SK-N-DZ (cell line): ENCODE data around the gene ZMYM4.

Experiments used
- DNase-seq: peaks from one replicate; pipeline ENCODE4 v3.0.0-alpha.2; 2015; ENCODE audit warnings: low spot score

Gene ZMYM4

DNA sequence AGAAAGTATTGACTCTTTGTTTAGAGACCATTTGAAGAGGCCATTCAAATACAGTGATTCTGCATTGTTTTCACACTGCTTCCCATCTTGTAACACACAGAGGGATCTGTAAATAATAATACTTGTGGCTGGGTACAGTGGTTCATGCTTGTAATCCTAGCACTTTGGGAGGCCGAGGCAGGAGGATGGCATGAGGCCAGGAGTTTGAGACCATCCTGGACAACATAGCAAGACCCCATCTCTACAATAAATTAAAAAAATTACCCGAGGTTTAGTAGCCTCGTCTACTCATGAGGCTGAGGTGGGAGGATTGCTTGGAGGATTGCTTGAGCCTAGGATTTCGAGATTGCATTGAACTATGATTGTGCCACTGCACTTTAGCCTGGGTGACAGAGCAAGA, 5.7 kb downstream of the ZMYM4 start:
- no peak for DNase-seq

DNA sequence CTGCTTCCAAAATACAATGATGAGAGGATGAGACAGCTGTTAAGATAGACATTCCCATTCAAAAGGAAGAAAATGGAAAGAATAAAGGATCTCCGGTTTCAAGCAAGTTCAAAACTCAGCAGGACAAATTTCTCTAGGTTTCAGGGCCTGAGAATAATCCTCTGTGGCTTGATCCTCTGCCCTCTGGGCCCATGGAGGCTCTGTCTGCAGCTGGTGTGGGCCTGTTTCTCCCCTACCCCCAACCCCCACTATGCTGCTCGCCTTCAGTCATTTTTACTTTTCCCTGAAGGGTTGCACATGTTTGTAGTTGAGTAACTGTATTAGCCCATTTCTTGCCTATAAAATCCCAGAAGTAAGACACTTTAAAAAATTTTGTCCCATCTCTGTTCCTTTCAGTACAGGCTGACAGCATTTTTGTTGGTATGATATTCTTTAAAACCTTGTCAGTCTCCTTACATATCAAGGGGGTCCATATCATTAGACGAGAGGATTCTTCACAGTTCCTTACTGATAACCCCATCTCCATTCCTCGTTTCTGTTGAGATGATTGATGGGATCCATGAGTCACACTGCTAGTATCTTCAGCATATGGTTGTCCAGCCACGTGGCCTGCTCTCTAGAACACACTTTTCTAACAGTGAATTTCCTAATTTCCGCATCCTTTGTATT, 10.5 kb downstream of the ZMYM4 start:
- no peak for DNase-seq

DNA sequence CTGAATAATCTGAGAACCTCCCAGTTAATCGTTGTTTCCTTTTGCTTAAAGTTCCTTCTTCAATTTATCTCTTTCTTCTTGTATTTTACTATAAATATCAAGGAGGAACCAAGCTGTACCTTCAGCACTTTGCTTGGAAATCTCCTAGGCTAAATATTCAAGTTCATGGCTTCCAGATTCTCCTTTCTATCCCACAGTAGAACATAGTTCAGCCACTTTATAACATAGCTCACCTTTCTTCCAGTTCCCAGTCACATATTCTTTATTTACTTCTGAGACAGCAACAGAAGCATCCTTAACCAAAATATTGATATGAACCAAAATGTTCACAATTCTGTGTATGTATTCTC, 11.0 kb downstream of the ZMYM4 start:
- no peak for DNase-seq

DNA sequence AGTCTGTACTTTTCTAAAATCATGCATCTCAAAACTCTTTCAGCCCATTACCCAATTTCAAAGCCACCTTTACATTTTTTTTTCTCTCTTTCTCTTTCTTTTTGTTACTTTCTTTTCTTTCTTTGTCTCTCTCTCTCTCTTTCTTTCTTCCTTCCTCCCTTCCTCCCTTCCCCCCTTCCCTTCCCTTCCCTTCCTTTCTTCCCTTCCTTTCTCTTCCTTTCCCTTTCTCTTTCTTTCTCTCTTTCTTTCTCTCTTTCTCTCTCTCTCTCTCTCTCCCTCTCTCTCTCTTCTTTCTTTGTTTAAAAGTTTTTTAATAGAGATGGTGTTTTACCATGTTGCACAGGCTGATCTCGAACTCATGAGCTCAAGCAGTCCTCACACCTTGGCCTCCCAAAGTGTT, 11.5 kb downstream of the ZMYM4 start:
- no peak for DNase-seq

DNA sequence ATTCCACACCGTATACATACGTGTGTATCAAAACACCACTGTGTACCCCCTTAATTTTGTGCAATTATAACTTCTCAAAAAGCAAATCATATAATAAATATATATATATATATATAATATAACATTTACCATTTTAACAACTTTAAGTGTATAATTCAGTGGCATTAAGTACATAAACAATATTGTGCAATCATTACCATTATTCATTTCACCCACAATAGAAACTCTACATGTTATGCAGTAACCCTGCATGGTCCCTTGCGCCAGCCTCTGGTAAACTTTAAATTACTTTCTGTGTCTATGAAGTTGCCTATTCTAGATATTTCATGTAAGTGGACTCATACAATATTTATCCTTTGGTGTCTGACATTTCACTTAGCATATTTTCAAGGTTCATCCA, 13.1 kb downstream of the ZMYM4 start:
- no peak for DNase-seq

DNA sequence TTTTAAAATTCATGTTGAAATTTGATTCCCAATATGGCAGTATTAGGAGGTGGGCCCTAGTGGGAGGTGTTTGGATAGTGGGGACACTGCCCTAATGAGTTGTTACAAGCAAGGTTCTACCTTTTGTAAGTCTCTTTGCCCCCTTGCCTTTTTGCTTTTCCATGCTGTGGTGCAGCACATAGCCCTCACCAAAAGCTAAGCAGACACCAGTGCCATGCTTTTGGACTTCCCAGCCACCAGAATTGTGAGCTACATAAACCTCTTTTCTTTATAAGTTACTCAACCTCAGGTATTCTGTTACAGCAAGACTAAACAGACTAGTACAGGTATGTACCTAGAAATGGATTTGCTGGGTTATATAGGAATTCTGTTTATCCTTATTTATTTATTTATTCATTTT, 13.7 kb downstream of the ZMYM4 start:
- DNase-seq, result no peak

DNA sequence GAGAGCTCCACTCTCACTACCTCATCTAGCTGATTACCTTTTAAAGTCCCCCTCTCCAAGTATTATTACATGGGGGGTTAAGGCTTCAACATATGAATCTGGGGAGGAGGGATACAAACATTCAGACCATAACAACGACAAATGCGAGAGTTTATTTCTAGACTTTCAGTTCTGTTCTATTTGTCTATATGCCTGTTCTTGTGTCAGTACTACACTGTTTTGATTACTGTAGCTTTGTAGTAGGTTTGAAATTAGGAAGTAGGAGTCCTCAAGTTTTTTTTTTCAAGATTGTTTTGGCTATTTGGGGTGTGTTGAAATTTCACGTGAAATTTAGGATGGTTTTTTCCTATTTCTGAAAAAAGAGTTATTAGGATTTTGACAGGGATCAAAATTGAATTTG, 16.3 kb downstream of the ZMYM4 start:
- DNase-seq, result no peak

DNA sequence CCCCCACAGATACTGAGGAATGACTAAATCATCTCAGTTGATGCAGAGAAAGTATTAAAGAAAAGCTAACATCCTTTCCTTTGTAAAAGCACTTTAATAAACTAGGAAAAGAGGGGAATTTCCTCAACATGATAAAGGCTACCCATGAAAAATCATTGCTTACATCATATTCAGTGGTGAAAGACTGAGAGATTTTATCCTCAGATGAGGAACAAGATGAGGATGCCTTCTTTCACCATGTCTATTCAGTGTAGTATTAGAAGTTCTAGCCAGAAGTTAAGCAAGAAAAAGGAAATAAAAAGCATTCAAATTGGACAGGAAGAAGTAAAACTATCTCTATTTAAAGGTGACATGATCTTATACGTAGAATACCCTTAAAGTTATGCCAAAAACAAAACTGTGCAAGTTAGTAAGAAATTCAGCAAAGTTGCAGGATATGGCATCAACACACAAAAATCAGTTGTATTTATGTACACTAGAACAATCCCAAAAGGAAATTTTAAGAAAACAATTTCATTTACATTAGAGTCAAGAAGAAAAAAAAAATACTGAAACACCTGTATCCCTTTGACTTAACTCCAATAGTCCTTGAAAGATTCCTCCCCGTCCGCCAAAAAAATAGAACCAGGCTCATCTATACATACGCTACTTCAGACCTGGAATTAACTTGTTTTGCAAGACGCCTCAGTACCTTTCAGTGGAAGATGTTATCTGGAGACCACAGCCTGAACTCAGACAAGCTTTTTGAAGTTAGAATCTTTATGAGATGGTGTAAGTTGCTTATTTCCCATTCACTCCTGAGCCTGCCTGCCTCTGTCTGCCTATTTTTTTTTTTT, 17.5 kb downstream of the ZMYM4 start:
- no peak for DNase-seq

DNA sequence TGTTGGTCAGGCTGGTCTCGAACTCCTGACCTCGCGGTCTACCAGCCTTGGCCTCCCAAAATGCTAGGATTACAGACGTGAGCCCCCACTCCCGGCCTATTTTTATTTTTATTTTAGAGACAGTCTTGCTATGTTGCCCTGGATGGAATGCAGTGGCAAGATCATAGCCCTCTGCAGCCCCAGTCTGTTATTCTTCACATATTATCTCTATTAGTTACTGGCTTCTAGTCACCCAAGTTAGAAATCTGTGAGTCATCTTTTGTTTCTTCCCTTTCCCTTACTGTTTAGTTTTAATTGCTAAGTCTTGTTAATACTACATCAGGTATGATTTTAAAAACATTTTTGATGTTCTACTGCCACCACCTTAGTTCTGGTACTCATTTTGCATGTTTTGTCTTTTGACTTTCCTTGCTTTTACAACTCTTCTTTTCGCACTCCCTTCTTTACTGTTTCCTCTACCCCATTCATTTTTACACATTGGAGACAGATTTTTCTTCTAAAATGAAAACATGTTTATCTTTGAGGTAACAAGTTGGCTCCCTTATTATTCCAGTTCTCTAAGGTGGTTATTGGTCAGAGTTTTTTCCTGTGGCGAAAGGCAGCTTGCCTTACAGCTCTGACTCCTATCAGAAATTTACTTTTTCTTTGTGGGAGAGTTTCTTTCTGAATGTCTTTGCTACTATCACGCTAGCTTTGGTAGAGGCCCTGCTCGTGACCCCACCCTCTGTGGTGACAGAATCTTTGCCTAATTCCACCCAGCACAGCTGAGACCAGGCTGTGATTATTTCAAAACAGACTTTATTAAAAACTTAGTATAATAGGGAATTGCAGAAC, 19.5 kb downstream of the ZMYM4 start:
- DNase-seq, result no peak

DNA sequence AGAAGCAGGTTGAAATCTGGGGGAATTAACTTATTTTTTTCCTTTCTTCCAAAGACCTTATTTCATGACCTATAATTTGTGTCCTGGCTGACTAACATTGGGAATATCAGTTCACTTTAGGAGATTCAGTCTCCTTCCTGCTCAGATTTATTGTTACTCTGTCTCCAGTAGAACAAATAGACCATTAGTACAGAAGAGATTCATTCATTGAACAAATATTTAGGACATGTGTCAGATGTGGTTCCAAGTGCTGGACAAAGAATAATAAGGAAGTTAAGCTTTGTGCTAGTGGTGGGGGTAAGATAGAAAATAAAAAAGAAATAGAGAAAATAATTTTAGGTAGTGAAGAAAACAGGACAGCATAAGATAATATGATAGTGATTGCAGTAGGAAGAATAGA, 20.3 kb downstream of the ZMYM4 start:
- DNase-seq, result no peak

DNA sequence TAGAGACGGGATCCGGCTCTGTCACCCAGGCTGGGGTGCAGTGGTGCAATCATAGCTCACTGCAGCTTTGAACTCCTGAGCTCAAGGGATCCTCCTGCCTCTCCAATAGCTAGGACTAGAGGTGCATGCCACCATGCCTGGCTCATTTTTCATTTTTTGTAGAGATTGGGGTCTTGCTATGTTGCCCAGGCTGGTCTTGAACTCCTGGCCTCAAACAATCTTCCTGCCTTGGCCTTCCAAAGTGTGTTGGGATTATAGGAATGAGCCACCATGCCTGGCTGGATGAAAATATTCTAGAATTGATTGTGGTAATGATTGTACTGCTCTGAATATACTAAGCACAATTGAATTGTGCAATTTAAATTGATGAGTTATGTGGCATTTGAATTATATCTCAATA, 21.9 kb downstream of the ZMYM4 start:
- DNase-seq, result no peak

DNA sequence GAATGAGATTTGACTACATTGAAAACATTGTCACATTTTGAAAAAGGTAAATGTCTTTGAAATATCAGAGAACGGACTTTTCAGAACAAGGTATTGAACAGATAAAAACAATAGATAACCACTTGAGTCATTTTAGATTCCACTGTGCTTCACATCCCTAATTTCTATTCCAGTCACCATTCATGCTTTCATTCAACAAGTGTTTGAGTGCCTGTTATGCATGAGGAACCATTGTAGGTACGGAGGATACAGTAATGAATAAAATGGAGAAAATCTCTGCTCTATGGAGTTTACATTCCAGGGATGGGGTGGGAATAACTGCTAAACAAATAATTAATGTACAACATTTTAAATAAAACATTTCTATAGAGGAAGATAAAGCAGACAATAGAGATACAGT, 26.3 kb downstream of the ZMYM4 start:
- DNase-seq, result no peak

DNA sequence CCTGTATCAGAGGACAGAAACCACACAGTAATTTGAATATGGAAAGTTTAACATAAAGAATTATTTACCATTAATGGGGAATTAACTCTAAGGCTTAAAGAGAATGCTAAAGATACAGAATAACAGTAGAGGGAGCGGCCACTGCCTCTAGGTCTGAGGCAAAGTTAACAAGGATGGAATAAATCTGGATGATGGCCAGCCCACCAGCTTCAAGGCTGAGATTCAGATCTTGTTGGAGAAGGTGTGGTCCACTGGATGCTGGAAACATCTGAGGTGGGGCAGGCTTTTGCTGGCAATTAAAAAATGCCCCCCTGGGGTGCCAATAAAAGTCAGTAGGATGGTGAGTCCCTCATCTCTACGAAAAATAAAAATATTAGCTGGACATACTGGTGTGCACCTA, 29.4 kb downstream of the ZMYM4 start:
- no peak for DNase-seq

DNA sequence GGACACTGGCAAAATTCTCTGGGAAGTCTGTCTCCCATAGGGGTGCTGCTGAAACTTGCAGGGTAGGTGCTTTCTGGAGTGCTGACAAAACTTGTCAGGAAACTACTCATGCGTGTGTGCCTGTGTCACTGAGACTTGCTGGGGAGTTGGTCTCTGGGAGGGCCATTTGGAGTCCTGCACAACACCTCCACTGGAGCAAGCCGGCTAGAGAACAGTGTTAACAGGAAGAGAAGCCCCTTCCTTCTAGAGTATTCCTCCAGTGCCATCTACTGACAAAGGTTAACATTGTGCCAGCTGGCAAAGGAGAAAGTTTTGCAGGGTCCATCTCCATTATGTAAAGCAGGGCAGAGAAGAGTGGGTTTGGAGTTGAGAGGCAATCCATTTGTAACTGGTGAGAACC, 30.0 kb downstream of the ZMYM4 start:
- peak; percentile 1 for DNase-seq

DNA sequence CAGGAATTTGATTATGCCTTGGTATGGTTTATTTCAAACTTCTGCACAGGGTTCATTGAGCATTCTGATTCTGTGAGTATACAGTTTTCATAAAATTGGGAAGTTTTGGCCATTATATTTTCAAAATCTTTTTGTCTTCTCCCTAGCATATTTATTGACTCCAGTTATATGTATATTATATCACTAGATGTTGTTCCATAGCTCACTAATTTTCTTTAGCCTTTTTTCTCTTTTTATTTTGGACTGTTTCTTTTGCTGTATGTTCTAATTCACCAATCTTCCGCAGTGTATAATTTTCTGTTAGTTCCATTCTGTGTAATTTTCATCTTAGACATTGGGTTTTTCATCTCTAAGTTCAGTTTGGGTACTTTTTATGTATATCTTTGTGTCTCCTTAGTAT, 31.9 kb downstream of the ZMYM4 start:
- no peak for DNase-seq

DNA sequence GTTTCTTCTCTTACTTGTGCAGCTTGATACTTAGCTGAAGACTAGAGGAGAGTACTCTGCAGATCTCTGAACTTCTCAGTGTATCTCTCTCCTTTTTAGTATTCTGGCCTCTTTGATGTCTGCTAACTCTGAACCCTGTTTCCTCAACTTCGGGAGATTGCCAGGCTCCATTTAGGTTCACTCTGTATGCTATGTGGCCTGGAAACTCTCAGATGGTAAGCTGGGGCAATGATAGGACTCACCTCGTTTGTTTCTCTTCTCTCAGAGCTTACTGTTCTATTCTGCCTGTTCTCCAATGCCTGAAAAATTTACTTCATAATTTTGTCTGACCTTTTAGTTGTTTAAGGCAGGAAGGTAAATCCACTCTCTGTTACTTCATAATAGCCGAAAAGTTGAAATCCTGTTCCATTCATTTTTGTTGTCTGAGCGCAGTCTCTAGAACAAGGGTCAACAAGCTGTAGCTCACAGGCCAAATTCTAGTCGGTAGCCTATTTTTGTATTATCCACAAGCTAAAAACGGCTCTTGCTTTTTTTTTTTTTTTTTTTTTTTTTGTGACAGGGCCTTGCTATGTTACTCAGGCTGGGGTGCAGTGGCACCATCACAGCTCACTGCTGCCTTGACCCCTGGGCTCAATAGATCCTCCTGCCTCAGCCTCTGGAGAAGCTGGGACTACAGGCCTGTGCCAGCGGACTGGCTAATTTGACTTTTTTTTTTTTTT, 33.3 kb downstream of the ZMYM4 start:
- DNase-seq, result no peak

DNA sequence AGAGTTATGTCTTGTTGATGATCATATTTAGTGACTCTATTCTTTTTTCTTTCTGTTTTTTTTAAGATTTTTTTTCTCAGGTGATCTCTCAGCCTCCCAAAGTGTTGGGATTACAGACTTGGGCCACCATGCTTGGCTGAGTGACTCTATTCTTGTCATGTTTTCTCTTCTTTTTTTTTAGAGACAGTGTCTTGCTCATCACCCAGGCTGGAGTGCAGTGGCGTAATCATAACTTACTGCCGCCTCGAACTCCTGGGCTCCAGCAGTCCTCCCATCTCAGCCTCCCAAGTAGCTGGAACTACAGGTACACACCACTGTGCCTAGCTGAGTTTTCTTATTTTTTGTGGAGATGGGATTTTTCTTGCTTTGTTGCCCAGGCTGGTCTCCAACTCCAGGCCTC, 36.9 kb downstream of the ZMYM4 start:
- DNase-seq, result no peak

DNA sequence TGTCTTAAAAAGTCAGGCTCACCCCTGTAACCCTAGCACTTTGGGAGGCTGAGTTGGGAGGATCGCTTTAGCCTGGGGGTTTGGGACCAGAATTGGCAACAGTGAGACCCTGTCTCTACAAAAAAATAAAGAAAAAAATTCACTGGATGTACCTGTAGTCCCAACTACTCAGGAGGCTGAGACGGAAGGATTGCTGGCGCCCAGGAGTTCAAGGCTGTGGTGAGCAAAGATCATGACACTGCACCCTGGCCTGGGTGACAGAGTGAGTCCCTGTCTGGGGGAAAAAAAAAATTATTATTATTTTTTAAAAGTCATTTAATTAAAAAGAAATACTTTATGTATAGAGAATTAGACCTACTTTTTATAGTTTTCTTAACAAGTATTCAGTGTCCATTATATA, 47.1 kb downstream of the ZMYM4 start:
- no peak for DNase-seq

DNA sequence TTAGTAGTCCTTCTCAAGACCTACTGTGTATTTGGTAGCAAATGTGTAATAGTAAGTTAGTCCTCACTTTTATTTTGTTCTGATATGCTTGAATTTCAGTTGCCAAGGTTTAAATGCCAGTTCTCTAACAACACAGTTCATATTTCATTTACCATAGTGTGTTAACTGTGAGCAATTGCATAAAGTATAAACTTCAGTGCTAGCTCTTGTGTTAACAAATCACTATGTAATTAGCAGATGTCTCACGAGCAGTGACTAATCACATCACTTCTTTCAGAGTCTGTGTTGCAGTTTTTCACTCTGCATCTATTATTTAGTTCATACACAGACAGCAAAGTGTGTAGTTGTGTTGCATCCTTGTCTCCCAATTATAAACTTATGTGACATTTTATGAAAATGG, 47.8 kb downstream of the ZMYM4 start:
- DNase-seq, result no peak

DNA sequence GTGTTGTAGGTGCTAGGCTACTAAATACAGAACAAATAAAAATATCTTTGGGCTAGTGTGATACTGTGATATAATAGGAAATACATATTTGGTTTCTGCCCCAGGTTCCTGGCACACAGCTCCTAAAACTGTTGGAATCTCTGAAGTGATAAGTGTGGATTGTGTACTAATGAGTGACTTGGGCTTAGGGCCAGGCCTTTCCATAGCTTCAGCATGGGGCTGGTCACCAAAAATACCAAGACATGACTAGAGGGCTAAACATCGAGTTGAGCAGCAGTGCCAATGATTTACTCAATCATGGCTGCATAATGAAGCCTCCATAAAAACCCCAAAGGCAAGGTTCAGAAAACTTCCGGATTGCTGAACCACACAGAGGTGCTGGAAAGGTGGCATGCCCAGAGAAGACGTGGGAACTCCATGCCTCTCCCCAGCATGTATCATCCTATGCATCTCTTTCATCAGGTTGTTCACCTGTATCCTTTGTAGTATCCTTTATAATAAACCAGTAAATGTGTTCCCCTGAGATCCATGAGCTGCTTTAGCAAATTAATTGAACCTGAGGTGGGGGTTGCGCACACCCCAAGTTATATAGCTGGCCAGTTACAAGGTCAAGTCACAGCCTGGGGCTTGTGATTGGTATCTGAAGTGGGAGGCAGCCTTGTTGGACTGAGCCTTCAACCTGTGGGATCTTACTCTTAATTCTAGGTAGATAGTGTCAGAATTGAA, 51.6 kb downstream of the ZMYM4 start:
- DNase-seq, result no peak

DNA sequence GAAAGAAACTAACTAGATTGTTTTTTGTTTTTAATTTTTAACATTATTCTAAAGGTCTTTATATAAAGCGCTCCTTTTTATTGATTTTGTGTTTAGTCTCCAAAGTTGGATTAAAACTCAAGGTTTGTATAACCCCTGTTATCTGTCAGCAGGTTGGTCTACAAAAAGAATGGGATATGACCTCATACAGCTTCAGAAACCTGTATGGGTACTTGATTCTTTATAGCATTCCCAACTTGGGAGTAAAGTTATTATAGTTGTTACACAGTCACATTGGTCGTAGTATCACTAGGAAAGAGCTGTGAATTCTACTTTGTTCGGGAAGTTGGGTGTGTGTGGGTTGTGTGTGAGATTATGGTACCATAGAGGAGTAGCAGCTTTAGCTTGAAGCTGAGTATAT, 52.4 kb downstream of the ZMYM4 start:
- no peak for DNase-seq
